Skeletal muscle satellite cell (primary cell): Measurements from ENCODE around the gene PHB1. TPM values are rescaled to one million over a fixed set of nuclear protein-coding genes. Genes with fewer than 3 reads are reported as not detected.

Source experiments
- H3K27me3 ChIP-seq: 2 replicates; pipeline ENCODE4 v1.7.0; 2013; ENCODE audit warnings: low read length; ENCODE audit not compliant: control insufficient read depth, insufficient read depth
- H3K36me3 ChIP-seq: 2 replicates; pipeline ENCODE4 v1.7.0; 2013; ENCODE audit warnings: mild to moderate bottlenecking, control low read depth, low read length; ENCODE audit not compliant: insufficient read depth
- H3K4me1 ChIP-seq: 2 replicates; pipeline ENCODE4 v1.7.0; 2013; ENCODE audit warnings: low read length; ENCODE audit not compliant: control insufficient read depth, insufficient read depth
- H3K4me2 ChIP-seq: 2 replicates; pipeline ENCODE4 v1.7.0; 2013; ENCODE audit warnings: mild to moderate bottlenecking, low read length
- H3K4me3 ChIP-seq: 2 replicates; pipeline ENCODE4 v1.7.0; 2013; ENCODE audit warnings: low read length
- H3K9ac ChIP-seq: 2 replicates; pipeline ENCODE4 v1.7.0; 2013; ENCODE audit warnings: mild to moderate bottlenecking, low read depth, low read length, moderate library complexity
- H3K9me3 ChIP-seq: replicated peaks from 2 replicates; pipeline ENCODE4 v1.7.0; 2013; ENCODE audit warnings: mild to moderate bottlenecking, control low read depth, low read length
- total RNA-seq: library from RNA; depleted of rRNA; stranded (reverse); fragments of >200 nt; gene quantifications from 2 replicates; pipeline ENCODE4 v1.2.3, GENCODE V29; 2012; rRNA removed

The PHB1 gene
- total RNA-seq: 177 and 198 TPM in 2 replicates

DNA sequence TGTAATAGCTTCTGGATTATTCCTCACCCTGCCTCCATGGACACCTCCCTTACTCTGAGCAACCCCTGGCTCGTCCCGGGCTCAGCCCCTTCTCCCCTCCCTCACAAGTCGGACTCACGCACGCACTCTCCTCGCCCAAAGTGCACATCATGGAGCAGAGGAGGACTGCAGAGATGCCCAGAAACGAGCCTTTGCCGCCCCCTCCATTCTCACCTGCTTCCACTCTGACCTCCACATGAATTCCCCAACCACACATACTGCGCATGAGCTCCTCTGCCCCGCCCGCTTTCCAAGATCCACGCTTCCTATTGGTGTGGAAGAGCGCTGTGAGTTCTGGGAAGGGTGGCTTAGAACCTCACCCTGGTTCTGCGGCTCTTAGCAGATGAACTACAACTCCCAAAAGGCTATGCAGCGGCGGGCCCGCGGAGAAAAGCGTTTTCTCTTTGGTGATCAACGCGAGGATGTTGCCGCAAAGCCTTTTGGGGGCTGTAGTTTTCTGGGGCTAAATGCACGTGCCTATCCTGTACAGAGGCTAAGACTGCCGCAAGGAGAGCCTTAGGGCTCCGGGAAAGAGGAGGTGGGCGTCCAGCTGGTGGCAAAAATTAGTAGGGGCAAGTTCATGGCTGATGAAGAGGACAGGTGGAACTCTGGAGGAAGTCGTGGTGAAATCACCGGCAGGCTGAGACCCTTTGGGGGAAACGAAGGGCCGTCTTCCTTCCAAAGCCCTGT, at the start of gene PHB1:
Gene PHB1 (minus strand): TSS at position 261 of the 729 bp plus-strand sequence. CDS start 1,618 bp downstream, outside the sequence.
- Histone ChIP-seq H3K27me3 (no peaks in the 10 kb centered on the region), H3K9ac (peak within 1 kb of the TSS; percentile 86), H3K4me2 (peak within 1 kb of the TSS; percentile 96), H3K4me1 (peaks cover 10% of the 10 kb centered on the region), H3K36me3 (peaks cover 27% of the 10 kb centered on the region), H3K9me3 (no peaks in the 10 kb centered on the region), H3K4me3 (peak within 1 kb of the TSS; percentile 95)

DNA sequence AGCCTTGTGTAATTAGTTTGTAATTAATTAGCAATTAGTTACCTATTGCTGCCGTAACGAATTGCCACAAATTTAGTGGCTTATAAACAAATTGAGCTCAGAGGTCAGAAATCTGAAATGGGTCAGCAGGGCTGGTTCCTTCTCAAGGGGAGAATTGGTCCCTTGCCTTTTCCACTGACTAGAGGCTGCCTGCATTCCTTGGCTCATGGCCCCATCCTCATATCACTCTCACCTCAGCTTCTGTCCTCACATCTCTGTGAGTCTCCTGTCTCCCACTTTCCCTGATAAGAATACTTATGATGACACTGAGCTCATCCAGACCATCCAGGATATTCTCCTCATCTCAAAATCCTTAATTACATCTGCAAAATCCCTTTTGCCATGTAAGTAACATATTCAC, 49.4 kb upstream of the PHB1 start:
- Histone ChIP-seq H3K9me3 (no peaks in the 10 kb centered on the region), H3K9ac (no peak overlapping the region), H3K27me3 (peaks cover 66% of the 10 kb centered on the region), H3K4me3 (no peak overlapping the region), H3K4me1 (no peaks in the 10 kb centered on the region), H3K4me2 (no peak overlapping the region), H3K36me3 (no peaks in the 10 kb centered on the region)

DNA sequence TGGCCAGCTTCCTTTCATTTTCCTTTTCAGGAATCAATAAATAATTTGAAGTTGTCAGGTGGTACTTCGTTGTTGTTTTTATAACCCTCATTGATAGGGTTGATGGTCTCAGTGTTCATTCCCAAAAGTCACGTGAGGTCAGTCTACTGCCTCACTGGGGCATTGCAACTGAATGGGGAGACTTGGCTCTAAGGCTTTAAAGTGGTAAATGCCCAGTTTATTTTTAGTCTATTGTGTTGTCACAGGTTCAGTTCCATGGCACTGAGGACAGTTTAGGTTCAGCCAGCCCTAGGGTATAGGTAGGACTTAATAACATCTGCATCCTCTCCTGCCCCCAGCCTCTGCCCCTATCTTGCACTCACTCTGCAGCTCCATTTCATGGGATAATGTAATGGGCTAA, 46.9 kb upstream of the PHB1 start:
- no peaks in the 10 kb centered on the region for H3K36me3 ChIP-seq
- H3K9ac ChIP-seq: no peak overlapping the region
- peaks cover 2% of the 10 kb centered on the region for H3K4me1 ChIP-seq
- peaks cover 62% of the 10 kb centered on the region for H3K27me3 ChIP-seq
- no peaks in the 10 kb centered on the region for H3K9me3 ChIP-seq
- H3K4me3 ChIP-seq: no peak overlapping the region
- no peak overlapping the region for H3K4me2 ChIP-seq

DNA sequence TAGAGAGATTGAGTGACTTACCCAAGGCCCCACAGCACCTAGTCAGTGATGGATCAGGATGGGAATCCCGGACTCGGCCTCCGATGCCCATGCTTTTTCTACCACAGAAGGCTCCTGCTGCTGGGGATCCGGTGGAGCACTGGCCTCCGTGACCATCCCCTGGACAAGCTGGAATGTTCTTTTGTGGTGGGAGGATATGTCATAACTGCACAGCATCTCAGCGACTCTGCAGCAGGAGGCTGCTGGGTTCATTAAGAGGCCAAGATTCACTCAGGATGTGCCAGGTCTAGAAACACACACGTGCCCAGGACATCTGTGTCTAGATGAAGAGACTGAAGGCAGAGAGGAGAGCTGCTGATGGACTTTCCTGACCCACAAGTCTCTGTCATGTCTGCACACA, 45.7 kb upstream of the PHB1 start:
- H3K9me3 ChIP-seq: no peaks in the 10 kb centered on the region
- H3K4me3 ChIP-seq: no peak overlapping the region
- no peak overlapping the region for H3K4me2 ChIP-seq
- H3K9ac ChIP-seq: no peak overlapping the region
- no peaks in the 10 kb centered on the region for H3K36me3 ChIP-seq
- H3K27me3 ChIP-seq: peaks cover 57% of the 10 kb centered on the region
- peaks cover 3% of the 10 kb centered on the region for H3K4me1 ChIP-seq

DNA sequence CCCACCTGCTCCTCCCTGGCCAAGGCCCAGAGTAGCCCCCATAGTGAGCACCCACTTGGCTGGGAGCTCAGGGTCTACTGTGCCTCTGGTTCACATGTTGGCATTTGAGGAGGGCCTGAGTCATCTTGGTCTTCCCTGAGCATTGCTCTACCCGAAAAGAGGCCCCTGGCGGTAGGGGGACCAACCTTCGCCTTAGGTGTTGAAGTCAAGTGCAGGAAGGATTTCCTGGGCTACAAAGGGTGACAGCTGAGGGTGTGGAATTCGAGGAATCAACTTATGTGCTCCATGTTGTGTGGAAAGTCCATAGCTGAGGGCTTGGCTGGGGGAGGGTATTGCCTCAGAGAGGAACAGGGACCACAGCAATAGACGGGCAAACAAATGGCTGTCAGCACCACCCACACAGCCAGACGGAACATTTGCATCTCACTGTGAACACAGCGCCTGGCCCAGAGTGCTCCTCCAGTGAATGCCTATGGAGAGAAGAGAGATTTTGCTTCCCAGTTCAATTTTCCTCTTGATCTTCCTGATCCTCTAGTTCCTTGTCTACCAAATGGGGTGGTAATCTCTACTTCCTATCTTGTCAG, 44.8 kb upstream of the PHB1 start:
- Histone ChIP-seq H3K4me1 (peaks cover 3% of the 10 kb centered on the region), H3K27me3 (peaks cover 54% of the 10 kb centered on the region), H3K4me3 (no peak overlapping the region), H3K9me3 (no peaks in the 10 kb centered on the region), H3K4me2 (no peak overlapping the region), H3K36me3 (no peaks in the 10 kb centered on the region), H3K9ac (no peak overlapping the region)

DNA sequence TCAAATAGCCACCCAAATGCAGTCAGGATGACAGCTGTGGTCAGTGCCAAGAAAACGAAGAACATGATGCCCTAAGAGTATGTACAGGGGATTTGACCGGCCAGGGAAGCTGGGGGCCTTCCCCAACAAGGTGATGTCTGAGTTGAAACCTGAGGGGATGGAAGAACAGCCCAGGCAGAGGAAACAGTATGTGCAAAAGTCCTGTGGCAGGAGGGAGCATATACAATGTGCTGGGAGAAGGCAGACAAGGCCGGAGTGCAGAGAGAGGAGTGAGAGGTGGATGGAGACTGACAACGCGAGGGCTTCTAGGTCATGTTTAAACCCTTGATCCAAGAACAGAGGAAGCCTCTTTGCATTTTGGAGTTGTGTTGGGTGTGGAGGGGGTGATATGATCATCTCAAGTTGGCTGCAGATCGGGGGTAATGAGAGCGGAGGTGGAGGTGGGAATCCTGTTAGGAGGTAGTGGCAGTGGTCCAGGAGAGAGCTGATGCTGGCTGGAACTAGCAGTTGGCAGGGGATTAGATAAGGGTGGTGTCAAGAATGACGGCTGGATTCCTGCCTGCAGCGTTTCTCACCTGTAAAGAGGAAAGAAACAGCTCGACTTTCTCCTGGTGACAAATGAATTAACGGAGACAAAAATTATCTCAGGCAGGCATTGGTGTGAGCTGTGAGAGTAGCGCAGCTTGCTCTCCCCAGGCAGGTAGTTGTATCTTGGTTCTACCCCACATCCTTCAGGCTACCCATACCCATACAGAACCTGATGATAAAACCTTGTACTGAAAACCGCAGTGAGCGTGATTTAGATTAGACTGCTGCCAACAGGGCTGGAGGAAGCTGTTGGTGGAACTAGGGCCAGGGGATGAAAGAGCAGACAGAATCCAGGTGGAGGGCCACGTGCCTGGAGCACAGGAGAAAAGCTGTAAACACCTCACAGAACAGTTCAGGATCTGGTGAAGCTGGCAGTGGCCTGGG, 43.2 kb upstream of the PHB1 start:
- no peak overlapping the region for H3K4me3 ChIP-seq
- H3K4me2 ChIP-seq: no peak overlapping the region
- peaks cover 53% of the 10 kb centered on the region for H3K27me3 ChIP-seq
- H3K9ac ChIP-seq: no peak overlapping the region
- H3K36me3 ChIP-seq: no peaks in the 10 kb centered on the region
- H3K4me1 ChIP-seq: peaks cover 8% of the 10 kb centered on the region
- no peaks in the 10 kb centered on the region for H3K9me3 ChIP-seq

DNA sequence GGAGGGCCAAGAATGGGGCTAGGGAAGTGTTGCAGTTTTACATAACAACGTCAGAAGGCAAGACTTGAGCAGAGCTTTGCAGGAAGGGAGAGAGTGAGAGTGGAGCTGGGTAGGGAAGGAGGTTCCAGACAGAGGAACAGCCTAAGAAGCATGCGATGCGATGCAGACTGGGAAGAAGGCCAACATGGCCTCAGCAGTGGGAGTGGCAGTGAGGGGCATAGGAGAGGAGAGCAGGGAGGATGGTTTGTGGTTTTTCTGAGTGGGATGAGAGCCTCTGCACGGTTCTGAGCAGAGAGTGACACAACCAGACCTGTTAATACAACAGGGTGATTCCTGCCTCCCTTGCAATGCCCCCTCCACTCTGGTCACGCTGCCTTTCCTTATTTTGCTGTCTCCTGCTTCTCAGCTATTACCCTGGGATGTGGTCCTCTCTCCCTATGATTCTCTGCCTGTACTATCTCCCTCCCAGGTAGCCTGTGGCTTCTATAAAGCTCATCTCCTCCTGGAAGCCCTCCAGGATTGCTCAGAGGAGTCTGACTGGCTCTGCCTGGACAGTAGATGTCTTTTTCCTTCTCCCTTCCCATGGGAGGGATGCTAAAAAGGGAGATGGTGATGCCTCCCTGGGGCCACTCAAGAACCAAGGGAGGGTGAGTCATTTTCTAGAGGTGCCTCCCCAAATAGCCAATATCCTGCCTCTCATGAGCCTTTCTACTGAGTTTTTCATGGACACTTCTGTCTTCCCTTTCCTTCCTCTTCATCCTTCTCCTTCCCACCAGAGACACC, 41.7 kb upstream of the PHB1 start:
- no peak overlapping the region for H3K9ac ChIP-seq
- no peak overlapping the region for H3K4me2 ChIP-seq
- no peaks in the 10 kb centered on the region for H3K36me3 ChIP-seq
- H3K4me1 ChIP-seq: peaks cover 8% of the 10 kb centered on the region
- peaks cover 46% of the 10 kb centered on the region for H3K27me3 ChIP-seq
- no peaks in the 10 kb centered on the region for H3K9me3 ChIP-seq
- H3K4me3 ChIP-seq: no peak overlapping the region

DNA sequence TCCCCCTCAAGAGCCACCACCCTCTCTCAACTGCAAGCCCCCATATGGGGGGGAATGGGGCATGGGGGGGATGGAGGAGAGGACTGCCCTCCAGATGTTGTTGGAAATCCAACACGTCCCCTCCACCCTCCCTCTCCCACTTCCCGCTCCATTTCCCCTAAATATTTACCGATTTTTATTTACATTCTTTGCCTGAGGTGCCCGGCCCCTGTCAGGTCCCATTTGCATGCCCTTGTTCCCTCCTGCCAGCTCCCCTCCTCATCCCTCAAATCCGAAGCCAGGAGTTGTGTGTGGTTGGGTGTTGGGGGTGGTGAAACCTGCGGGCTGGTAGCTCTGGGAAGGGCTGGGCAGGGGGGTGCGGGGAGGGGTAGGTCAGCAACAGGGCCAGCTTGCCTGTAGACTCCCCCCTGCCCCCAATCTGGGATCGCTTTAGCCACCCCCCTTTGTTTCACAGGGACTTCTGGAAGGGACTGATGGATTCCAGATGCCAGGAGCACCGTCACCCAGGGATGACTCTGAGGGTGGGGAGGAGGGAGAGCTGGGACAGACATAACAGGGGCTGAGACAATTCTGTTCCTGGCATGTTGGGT, 40.7 kb upstream of the PHB1 start:
- Histone ChIP-seq H3K36me3 (no peaks in the 10 kb centered on the region), H3K9ac (no peak overlapping the region), H3K27me3 (peaks cover 36% of the 10 kb centered on the region), H3K4me1 (peaks cover 8% of the 10 kb centered on the region), H3K4me2 (no peak overlapping the region), H3K9me3 (no peaks in the 10 kb centered on the region), H3K4me3 (no peak overlapping the region)

DNA sequence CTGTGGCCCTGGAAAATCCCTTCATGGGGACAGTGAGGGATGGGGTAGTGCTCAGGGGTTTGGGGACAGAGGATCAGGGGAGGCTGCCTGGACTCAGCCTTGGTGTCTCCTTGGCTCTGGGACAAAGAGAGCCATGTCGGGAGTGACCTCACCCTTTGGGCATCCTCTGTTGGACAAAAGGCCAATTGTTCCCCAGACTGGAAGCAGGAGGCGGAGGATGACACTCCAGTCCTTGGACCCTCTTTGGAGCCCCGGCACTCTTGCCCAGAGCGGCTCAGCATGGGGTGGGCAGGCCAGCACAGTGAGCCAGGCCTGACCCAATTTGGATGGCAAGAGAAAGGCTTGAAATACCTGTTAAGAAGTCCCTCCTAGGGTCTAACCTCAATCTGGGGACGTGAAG, 39.4 kb upstream of the PHB1 start:
- H3K36me3 ChIP-seq: no peaks in the 10 kb centered on the region
- H3K9ac ChIP-seq: no peak overlapping the region
- H3K4me2 ChIP-seq: no peak overlapping the region
- H3K4me1 ChIP-seq: peaks cover 8% of the 10 kb centered on the region
- H3K4me3 ChIP-seq: no peak overlapping the region
- H3K9me3 ChIP-seq: no peaks in the 10 kb centered on the region
- H3K27me3 ChIP-seq: peaks cover 23% of the 10 kb centered on the region

DNA sequence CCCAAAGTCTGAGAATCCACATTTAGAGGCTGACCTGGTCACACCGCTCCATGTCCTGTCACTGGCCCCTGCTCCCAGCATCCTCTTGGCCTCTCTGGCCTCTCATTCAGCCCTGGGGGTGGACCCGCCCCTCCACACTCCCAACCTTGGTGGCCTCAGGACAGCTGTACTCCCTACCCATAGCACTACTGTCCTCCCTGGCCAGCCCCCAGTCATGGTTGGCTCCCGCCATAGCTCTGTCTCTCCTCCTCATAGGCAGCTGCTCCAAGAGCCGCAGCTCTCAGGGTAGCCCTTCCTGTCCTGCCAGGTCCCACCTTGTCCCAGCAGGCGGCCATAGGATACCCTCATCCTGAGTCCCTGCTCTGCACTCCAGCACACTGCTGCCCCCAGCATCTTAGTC, 38.0 kb upstream of the PHB1 start:
- H3K36me3 ChIP-seq: no peaks in the 10 kb centered on the region
- H3K4me3 ChIP-seq: no peak overlapping the region
- H3K9me3 ChIP-seq: no peaks in the 10 kb centered on the region
- peaks cover 15% of the 10 kb centered on the region for H3K27me3 ChIP-seq
- no peak overlapping the region for H3K4me2 ChIP-seq
- no peak overlapping the region for H3K9ac ChIP-seq
- H3K4me1 ChIP-seq: peaks cover 8% of the 10 kb centered on the region
